Fibroblast of gingiva (primary cell): ENCODE results near the gene PRDM16.
A peak's percentile ranks its signal among the peaks of the same experiment; 100 is the strongest.
"Not testable (repeated sequence)": the region's sequence is repeated elsewhere in the genome, so short reads cannot be mapped to it uniquely, and the experiment has no call there.

Experiments used
- DNase-seq: peaks from one replicate; pipeline ENCODE4 v3.0.0-alpha.2; 2011; ENCODE audit warnings: low read depth

Gene PRDM16

GRCh38 chr1:3162322-3162882 lies 93.4 kb downstream of the PRDM16 start:
- no peak for DNase-seq

GRCh38 chr1:3163356-3163755 lies 94.4 kb downstream of the PRDM16 start:
- no peak for DNase-seq

- DNase-seq: no peak
These were observed 95.7 kb downstream of the PRDM16 start for GRCh38 chr1:3164671-3165070.

- DNase-seq: not testable (repeated sequence)
These were observed 96.2 kb downstream of the PRDM16 start for GRCh38 chr1:3165189-3165588.

- DNase-seq: no peak
These were observed 97.4 kb downstream of the PRDM16 start for GRCh38 chr1:3166206-3166918.

- DNase-seq: no peak
These were observed 98.3 kb downstream of the PRDM16 start for GRCh38 chr1:3167255-3167654.

- no peak for DNase-seq
These were observed 99.7 kb downstream of the PRDM16 start for GRCh38 chr1:3168678-3169077.

- no peak for DNase-seq
These were observed 100.8 kb downstream of the PRDM16 start for GRCh38 chr1:3169665-3170356.

- peak; percentile 6 for DNase-seq
These were observed 101.8 kb downstream of the PRDM16 start for GRCh38 chr1:3170561-3171453.

- no peak for DNase-seq
These were observed 102.8 kb downstream of the PRDM16 start for GRCh38 chr1:3171761-3172160.

- no peak for DNase-seq
These were observed 103.7 kb downstream of the PRDM16 start for GRCh38 chr1:3172431-3173380.

GRCh38 chr1:3173381-3173980 lies 104.5 kb downstream of the PRDM16 start:
- DNase-seq: no peak

GRCh38 chr1:3174487-3175247 lies 105.7 kb downstream of the PRDM16 start:
- peak; percentile 66 for DNase-seq

GRCh38 chr1:3175486-3175885 lies 106.5 kb downstream of the PRDM16 start:
- DNase-seq: no peak

GRCh38 chr1:3176028-3176427 lies 107.0 kb downstream of the PRDM16 start:
- DNase-seq: no peak

GRCh38 chr1:3176820-3177219 lies 107.8 kb downstream of the PRDM16 start:
- DNase-seq: no peak

- no peak for DNase-seq
These were observed 109.3 kb downstream of the PRDM16 start for GRCh38 chr1:3178279-3178678.

- DNase-seq: no peak
These were observed 110.5 kb downstream of the PRDM16 start for GRCh38 chr1:3179471-3179870.

- no peak for DNase-seq
These were observed 111.9 kb downstream of the PRDM16 start for GRCh38 chr1:3180915-3181314.

- no peak for DNase-seq
These were observed 113.0 kb downstream of the PRDM16 start for GRCh38 chr1:3181956-3182355.
